Measurements from ENCODE around the gene ANKRD23.

DNA sequence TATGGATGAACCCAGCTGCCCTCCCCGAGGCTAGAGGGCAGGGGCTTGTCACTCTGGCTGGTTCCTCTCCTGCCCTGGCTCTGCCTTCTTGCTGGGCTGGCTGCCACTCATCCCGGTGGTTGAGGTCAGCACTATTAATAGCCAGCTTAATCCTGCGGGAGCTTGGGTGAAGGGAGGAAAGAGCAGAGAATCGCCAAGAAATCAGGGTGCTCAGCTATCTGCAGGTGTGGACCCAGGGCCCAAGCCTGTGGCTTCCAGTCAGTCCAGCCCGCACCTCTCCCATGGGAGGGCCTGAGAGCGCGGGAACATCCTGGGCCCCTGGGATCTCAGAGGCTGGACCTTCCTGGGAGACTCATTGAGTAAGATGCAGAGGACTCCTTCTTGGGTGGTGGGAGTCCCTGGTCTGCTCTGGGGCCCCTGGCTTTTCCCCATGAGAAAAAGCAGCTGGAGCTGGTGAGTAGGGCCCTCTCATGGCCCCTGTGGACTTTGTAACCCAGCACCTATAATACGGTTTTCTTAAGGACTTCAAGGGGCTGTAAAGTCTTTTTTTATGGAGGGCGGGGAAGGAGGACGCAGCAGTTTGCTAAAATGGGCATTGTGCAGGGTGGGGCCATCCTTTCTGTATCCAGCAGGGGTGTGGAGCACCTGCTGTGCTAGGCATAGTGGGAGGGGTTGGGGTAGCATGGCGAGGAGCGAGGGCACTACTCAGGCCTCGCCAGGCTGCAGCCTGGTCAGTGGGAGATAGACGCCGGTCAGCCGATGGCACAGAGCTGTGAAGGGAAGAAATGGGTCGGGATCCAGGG is 55.2 kb downstream of the ANKRD23 start:
- TF ChIP-seq, protein P1, sequence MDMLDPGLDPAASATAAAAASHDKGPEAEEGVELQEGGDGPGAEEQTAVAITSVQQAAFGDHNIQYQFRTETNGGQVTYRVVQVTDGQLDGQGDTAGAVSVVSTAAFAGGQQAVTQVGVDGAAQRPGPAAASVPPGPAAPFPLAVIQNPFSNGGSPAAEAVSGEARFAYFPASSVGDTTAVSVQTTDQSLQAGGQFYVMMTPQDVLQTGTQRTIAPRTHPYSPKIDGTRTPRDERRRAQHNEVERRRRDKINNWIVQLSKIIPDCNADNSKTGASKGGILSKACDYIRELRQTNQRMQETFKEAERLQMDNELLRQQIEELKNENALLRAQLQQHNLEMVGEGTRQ (IDR thresholded peaks at IDR 0.05; ENCODE audit: low read depth, low read length): no peak
- TF ChIP-seq, protein P1 (CRISPR knock-in tag; IDR thresholded peaks at IDR 0.05; ENCODE audit: borderline replicate concordance): no peak
- no peak for TF ChIP-seq REST (IDR thresholded peaks at IDR 0.05; ENCODE audit: borderline replicate concordance in 1 of 2, low read depth in 1 of 2, low read length in 2 of 2)
- no peak for TF ChIP-seq TFDP1 (CRISPR knock-in tag; IDR thresholded peaks at IDR 0.05; ENCODE audit: borderline replicate concordance)

All from HepG2 (cell line).